Caco-2 (cell line): ENCODE measurements around the gene TAAR6. TPM values are rescaled to one million over a fixed set of nuclear protein-coding genes. Genes with fewer than 3 reads are reported as not detected.
A peak's percentile ranks its signal among the peaks of the same experiment; 100 is the strongest.
"Not testable (repeated sequence)": the region's sequence is repeated elsewhere in the genome, so short reads cannot be mapped to it uniquely, and the experiment has no call there.

ENCODE experiments used
- BruUV-seq: library from RNA; stranded (reverse); fragments of 400-500 nt; replicated peaks from 2 replicates; lab custom pipeline; 2021; lab: Mats Ljungman, UMichigan
- CTCF ChIA-PET: fragments of 300-600 bp; sonication (Branson Sonifier 250); formaldehyde crosslinking; loops from one replicate; lab custom pipeline; 2022; ENCODE audit warnings: antibody characterized with exemption; lab: Charles Lee
- POLR2A ChIA-PET: fragments of 300-600 bp; sonication (Branson Sonifier 250); formaldehyde crosslinking; loops from one replicate; lab custom pipeline; 2022; ENCODE audit warnings: antibody characterized with exemption; lab: Charles Lee
- DNase-seq, 2 experiments: peaks; one replicate each; pipeline versions ENCODE4 v3.0.0 to v3.0.0-alpha.2; 2020 to 2022
- H3K27me3 ChIP-seq: replicated peaks from 2 replicates; pipeline ENCODE4 v1.6.0; 2011; ENCODE audit warnings: low read length; ENCODE audit not compliant: control insufficient read depth, insufficient read depth
- H3K36me3 ChIP-seq: 2 replicates; pipeline ENCODE4 v1.5.1; 2011; ENCODE audit warnings: low read length; ENCODE audit not compliant: control insufficient read depth, insufficient read depth
- H3K4me1 ChIP-seq: fragments of 250-450 bp; sonication (Bioruptor Pico); 2 replicates; pipeline ENCODE4 v1.5.1; 2020; ENCODE audit warnings: mild to moderate bottlenecking
- H3K4me3 ChIP-seq: 2 replicates; pipeline ENCODE4 v1.5.1; 2011; ENCODE audit warnings: low read depth, mild to moderate bottlenecking, control low read depth, low read length
- H3K9me3 ChIP-seq: fragments of 250-450 bp; sonication (Bioruptor Pico); 2 replicates; pipeline ENCODE4 v1.5.1; 2020; ENCODE audit warnings: mild to moderate bottlenecking, moderate library complexity
- H3K27ac Mint-ChIP-seq: one replicate; pipeline ENCODE4 v1.8.0; 2022; ENCODE audit warnings: mixed read lengths; ENCODE audit not compliant: unreplicated experiment
- H3K27me3 Mint-ChIP-seq: one replicate; pipeline ENCODE4 v1.8.0; 2022; ENCODE audit warnings: mixed read lengths; ENCODE audit not compliant: insufficient read depth, unreplicated experiment
- H3K36me3 Mint-ChIP-seq: one replicate; pipeline ENCODE4 v1.8.0; 2022; ENCODE audit warnings: mild to moderate bottlenecking, mixed read lengths; ENCODE audit not compliant: insufficient read depth, unreplicated experiment
- H3K4me1 Mint-ChIP-seq: one replicate; pipeline ENCODE4 v1.8.0; 2022; ENCODE audit warnings: low read depth, mixed read lengths; ENCODE audit not compliant: unreplicated experiment
- H3K4me3 Mint-ChIP-seq: one replicate; pipeline ENCODE4 v1.8.0; 2022; ENCODE audit warnings: mild to moderate bottlenecking, moderate library complexity, mixed read lengths; ENCODE audit not compliant: unreplicated experiment
- H3K9me3 Mint-ChIP-seq: one replicate; pipeline ENCODE4 v1.8.0; 2022; ENCODE audit warnings: mixed read lengths; ENCODE audit not compliant: unreplicated experiment
- CTCF ChIP-seq, 2 experiments: fragments of 200-600 bp in 1 of 2; IDR thresholded peaks; 1 replicate in 1 of 2; 2 replicates in 1 of 2; pipeline versions ENCODE4 v1.5.1 to v1.8.0; 2011 to 2022; ENCODE audit warnings: antibody characterized with exemption in 1 of 2, control low read depth in 1 of 2, inconsistent platforms in 1 of 2, low read depth in 1 of 2, low read length in 1 of 2, mild to moderate bottlenecking in 1 of 2, moderate library complexity in 1 of 2; ENCODE audit not compliant: insufficient read depth in 1 of 2, severe bottlenecking in 1 of 2, unreplicated experiment in 1 of 2
- intact Hi-C: fragments of 100-400 bp; cut with micrococcal nuclease; formaldehyde crosslinking; loops from one replicate; pipeline ENCODE4 v1.10.0; 2022; ENCODE audit not compliant: unreplicated experiment
- total RNA-seq: library from RNA; stranded (reverse); gene quantifications from 2 replicates; pipeline ENCODE4 v1.2.3, GENCODE V29; 2022

TAAR6 gene
- total RNA-seq, 1 experiment from 2014 or later = not detected

- no peak for TF ChIP-seq CTCF (IDR thresholded peaks at IDR 0.05; ENCODE audit: insufficient read depth in 1 of 2, low read depth in 1 of 2, low read length in 1 of 2, severe bottlenecking in 1 of 2, unreplicated experiment in 1 of 2)
- no TSS peak for BruUV-seq
- CTCF ChIA-PET = no interaction called here
Measured at GRCh38 chr6:132596201-132596600, 26.1 kb downstream of the TAAR6 start.

GRCh38 chr6:132598473-132598872, 28.4 kb downstream of the TAAR6 start:
- Mint-ChIP-seq H3K27me3 (no peaks in the 10 kb centered on the region), H3K36me3 (no peaks in the 10 kb centered on the region), H3K9me3 (no peaks in the 10 kb centered on the region), H3K4me3 (no peak overlapping the region), H3K27ac (no peak overlapping the region), H3K4me1 (peaks cover 7% of the 10 kb centered on the region)
- intact Hi-C loops = loop anchor here (1.0 to 10.0 kb wide), 4 partner anchors 14 to 119 kb away; partner anchors contain the start of gene TAAR9
- peak; percentile 35 to 38 for TF ChIP-seq CTCF (IDR thresholded peaks at IDR 0.05; ENCODE audit: insufficient read depth in 1 of 2, low read depth in 1 of 2, low read length in 1 of 2, severe bottlenecking in 1 of 2, unreplicated experiment in 1 of 2)
- Histone ChIP-seq H3K27me3 (no peaks in the 10 kb centered on the region), H3K36me3 (no peaks in the 10 kb centered on the region), H3K9me3 (no peaks in the 10 kb centered on the region), H3K4me1 (peaks cover 6% of the 10 kb centered on the region; the same call in 1 of the 2 replicates), H3K4me3 (no peak overlapping the region)
- POLR2A ChIA-PET = no interaction called here
- BruUV-seq = no TSS peak
- CTCF ChIA-PET = interaction anchor here (0.6 to 1.0 kb wide), 2 partner anchors 117 to 1034 kb away, joined by 3 to 5 read pairs; no protein-coding TSS in a partner anchor
- peak; percentile 56 to 59 for DNase-seq

More at GRCh38 chr6:132596201-132596600, 26.1 kb downstream of the TAAR6 start:
- POLR2A ChIA-PET = no interaction called here
- intact Hi-C loops = loop anchor here (5.0 to 10.0 kb wide), 2 partner anchors 61 to 121 kb away; partner anchors contain the start of gene TAAR9
- H3K4me3 Mint-ChIP-seq = no peak overlapping the region
- H3K36me3 Mint-ChIP-seq = no peaks in the 10 kb centered on the region
- Histone ChIP-seq H3K36me3 (no peaks in the 10 kb centered on the region), H3K27me3 (no peaks in the 10 kb centered on the region), H3K4me3 (no peak overlapping the region), H3K9me3 (no peaks in the 10 kb centered on the region), H3K4me1 (peaks cover 6% of the 10 kb centered on the region; the same call in 1 of the 2 replicates)
- DNase-seq = no peak
- H3K4me1 Mint-ChIP-seq = peaks cover 7% of the 10 kb centered on the region
- no peaks in the 10 kb centered on the region for H3K27me3 Mint-ChIP-seq
- no peak overlapping the region for H3K27ac Mint-ChIP-seq
- no peaks in the 10 kb centered on the region for H3K9me3 Mint-ChIP-seq

- not testable (repeated sequence) for H3K9me3 Mint-ChIP-seq, H3K27ac Mint-ChIP-seq
Measured at GRCh38 chr6:132600900-132601299, 30.8 kb downstream of the TAAR6 start.

More at GRCh38 chr6:132600900-132601299, 30.8 kb downstream of the TAAR6 start:
- H3K4me1 Mint-ChIP-seq, CTCF ChIA-PET, H3K27me3 ChIP-seq, H3K4me3 ChIP-seq, H3K27me3 Mint-ChIP-seq, POLR2A ChIA-PET, H3K4me1 ChIP-seq, H3K9me3 ChIP-seq, H3K36me3 ChIP-seq, intact Hi-C loops, BruUV-seq, H3K4me3 Mint-ChIP-seq, H3K36me3 Mint-ChIP-seq, DNase-seq: not testable (repeated sequence)
